Loucy (cell line): ENCODE measurements around the gene TUBA1B.

Source experiments
- EZH2phosphoT487 ChIP-seq: fragments of 200-600 bp; IDR thresholded peaks from 2 replicates; pipeline ENCODE4 v1.6.1; 2018; ENCODE audit warnings: antibody characterized with exemption, mild to moderate bottlenecking, moderate library complexity, borderline replicate concordance
- TF ChIP-seq, protein P1 (sequence below): fragments of 200-600 bp; sonication (generic); conservative IDR thresholded peaks from 2 replicates; pipeline ENCODE4 v1.5.1; 2014; ENCODE audit warnings: mild to moderate bottlenecking, antibody characterized with exemption, low read length

DNA sequence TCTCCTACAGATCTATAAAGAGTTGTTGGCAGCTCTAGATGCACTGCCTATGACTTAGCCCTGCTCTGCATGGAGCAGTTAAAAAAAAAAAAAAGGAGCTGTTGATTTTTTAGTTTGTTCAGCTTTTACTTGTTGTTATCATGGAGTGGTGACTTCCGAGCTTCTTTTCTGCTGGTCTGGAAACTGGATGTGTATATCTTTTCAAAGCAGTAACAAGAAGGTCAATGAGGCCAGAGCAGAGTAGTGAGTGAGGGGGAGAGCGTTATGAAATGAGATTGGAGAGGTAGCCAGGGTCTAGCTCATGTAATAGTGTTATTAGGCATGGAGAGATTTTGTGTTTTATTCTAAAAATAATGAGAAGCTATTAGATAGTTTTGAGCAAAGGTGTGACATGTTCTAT lies 13.2 kb upstream of the TUBA1B start:
- TF ChIP-seq, protein P1, sequence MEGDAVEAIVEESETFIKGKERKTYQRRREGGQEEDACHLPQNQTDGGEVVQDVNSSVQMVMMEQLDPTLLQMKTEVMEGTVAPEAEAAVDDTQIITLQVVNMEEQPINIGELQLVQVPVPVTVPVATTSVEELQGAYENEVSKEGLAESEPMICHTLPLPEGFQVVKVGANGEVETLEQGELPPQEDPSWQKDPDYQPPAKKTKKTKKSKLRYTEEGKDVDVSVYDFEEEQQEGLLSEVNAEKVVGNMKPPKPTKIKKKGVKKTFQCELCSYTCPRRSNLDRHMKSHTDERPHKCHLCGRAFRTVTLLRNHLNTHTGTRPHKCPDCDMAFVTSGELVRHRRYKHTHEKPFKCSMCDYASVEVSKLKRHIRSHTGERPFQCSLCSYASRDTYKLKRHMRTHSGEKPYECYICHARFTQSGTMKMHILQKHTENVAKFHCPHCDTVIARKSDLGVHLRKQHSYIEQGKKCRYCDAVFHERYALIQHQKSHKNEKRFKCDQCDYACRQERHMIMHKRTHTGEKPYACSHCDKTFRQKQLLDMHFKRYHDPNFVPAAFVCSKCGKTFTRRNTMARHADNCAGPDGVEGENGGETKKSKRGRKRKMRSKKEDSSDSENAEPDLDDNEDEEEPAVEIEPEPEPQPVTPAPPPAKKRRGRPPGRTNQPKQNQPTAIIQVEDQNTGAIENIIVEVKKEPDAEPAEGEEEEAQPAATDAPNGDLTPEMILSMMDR: no peak
- TF ChIP-seq EZH2phosphoT487: no peak
